ENCODE measurements around the gene C19orf44.

C19orf44 gene

DNA sequence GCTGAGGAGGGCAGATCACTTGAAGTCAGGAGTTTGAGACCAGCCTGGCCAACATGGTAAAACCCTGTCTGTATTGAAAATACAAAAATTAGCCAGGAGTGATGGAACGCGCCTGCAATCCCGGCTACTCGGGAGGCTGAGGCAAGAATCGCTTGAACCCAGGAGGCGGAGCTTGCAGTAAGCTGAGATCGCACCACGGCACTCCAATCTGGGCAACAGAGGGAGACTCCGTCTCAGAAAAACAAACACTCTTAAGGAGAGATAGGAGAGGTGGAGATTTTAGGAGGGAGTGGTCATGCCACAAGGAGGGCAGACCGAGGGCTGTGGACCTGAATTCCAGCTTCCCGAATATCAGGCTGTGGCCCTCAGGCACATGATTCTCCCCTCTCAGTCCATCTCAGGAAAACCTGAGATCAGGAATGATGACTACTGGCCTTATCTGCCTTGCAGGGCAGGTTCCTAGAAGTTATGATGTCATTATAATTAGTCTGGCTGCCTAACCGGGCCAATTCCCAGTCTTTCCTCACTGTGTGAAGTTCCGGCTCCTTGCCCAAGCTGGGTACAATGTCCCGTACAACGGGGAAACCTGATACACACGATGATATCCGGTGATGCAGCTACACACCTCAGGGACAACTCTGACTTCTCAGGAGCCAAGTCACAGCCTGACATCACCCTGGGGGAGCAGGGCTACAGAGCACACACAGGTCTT, 73.6 kb downstream of the C19orf44 start:
- H3K9me3 ChIP-seq (ENCODE audit: control insufficient read depth in 2 of 2, low read length in 2 of 2) = no peaks in the 10 kb centered on the region
- H3K36me3 ChIP-seq (ENCODE audit: control insufficient read depth in 2 of 2, insufficient read depth in 2 of 2, low read length in 2 of 2) = peaks cover 19 to 37% of the 10 kb centered on the region in 2 donors
- no peak overlapping the region for H3K9ac ChIP-seq (ENCODE audit: low read depth in 1 of 2, low read length in 2 of 2)
- H3K27ac ChIP-seq (ENCODE audit: low read depth in 2 of 2, low read length in 2 of 2) = no peak overlapping the region
- H3K4me3 ChIP-seq (ENCODE audit: low read length in 2 of 2) = no peak overlapping the region
- no peaks in the 10 kb centered on the region for H3K27me3 ChIP-seq (ENCODE audit: control insufficient read depth in 2 of 2, insufficient read depth in 2 of 2, low read length in 2 of 2)
- H3K4me1 ChIP-seq (ENCODE audit: control insufficient read depth in 2 of 2, insufficient read depth in 2 of 2, low read length in 2 of 2) = peaks cover 22 to 25% of the 10 kb centered on the region in 2 donors

All from mucosa of rectum (tissue), 2 donors.